ENCODE measurements around the gene BCKDHA.

- TF ChIP-seq, protein P1, sequence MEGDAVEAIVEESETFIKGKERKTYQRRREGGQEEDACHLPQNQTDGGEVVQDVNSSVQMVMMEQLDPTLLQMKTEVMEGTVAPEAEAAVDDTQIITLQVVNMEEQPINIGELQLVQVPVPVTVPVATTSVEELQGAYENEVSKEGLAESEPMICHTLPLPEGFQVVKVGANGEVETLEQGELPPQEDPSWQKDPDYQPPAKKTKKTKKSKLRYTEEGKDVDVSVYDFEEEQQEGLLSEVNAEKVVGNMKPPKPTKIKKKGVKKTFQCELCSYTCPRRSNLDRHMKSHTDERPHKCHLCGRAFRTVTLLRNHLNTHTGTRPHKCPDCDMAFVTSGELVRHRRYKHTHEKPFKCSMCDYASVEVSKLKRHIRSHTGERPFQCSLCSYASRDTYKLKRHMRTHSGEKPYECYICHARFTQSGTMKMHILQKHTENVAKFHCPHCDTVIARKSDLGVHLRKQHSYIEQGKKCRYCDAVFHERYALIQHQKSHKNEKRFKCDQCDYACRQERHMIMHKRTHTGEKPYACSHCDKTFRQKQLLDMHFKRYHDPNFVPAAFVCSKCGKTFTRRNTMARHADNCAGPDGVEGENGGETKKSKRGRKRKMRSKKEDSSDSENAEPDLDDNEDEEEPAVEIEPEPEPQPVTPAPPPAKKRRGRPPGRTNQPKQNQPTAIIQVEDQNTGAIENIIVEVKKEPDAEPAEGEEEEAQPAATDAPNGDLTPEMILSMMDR (conservative IDR thresholded peaks at IDR 0.05; ENCODE audit: low read length) = no peak
- TF ChIP-seq EZH2phosphoT487 (IDR thresholded peaks at IDR 0.05; ENCODE audit: borderline replicate concordance, low read depth, low read length) = no peak
Measured at GRCh38 chr19:41397086-41398049, at the start of gene BCKDHA, which contains the start of gene EXOSC5.

Data from OCI-LY7 (cell line).